GM12878 (cell line): ENCODE results near the gene MLXIP. TPM values are rescaled to one million over a fixed set of nuclear protein-coding genes. Genes with fewer than 3 reads are reported as not detected.

ENCODE experiments used
- ATAC-seq: fragments of 200-7000 bp; cut with Tn5 transposase; 3 replicates; pipeline ENCODE4 v1.9.1; 2020; ENCODE audit warnings: mild to moderate bottlenecking, moderate library complexity
- BruUV-seq: library from RNA; stranded (reverse); fragments of 400-500 nt; replicated peaks from 2 replicates; lab custom pipeline; 2021; lab: Mats Ljungman, UMichigan
- CTCF ChIA-PET: fragments of 300-600 bp; sonication (Branson Sonifier 250); formaldehyde crosslinking; extraction: SDS; loops from one replicate; lab custom pipeline; 2021; ENCODE audit warnings: inconsistent platforms; lab: Yijun Ruan, JAX
- POLR2A ChIA-PET: fragments of 350-600 bp; formaldehyde crosslinking; extraction: SDS; loops from one replicate; lab custom pipeline; 2021; ENCODE audit warnings: inconsistent platforms; lab: Charles Lee
- RAD21 ChIA-PET: fragments of 300-600 bp; sonication (Branson Sonifier 250); formaldehyde crosslinking; loops from one replicate; lab custom pipeline; 2023; ENCODE audit warnings: antibody characterized with exemption; ENCODE audit not compliant: unreplicated experiment; lab: Charles Lee
- SMC1A ChIA-PET: fragments of 300-600 bp; sonication (Branson Sonifier 250); formaldehyde crosslinking; loops from one replicate; lab custom pipeline; 2023; ENCODE audit not compliant: unreplicated experiment, uncharacterized antibody; lab: Charles Lee
- DNase-seq: peaks from one replicate; pipeline ENCODE4 v3.0.0-alpha.2; 2011; ENCODE audit warnings: low read depth, low spot score
- FAIRE-seq: peaks from 3 replicates; lab custom pipeline; 2011; peaks lifted over from hg19 to GRCh38; lab: Jason Lieb, UNC
- H2AFZ ChIP-seq: 2 replicates; pipeline ENCODE4 v1.6.0; 2011; ENCODE audit warnings: low read depth, low read length, control low read depth; ENCODE audit not compliant: control insufficient read depth
- H3K27ac ChIP-seq: 2 replicates; pipeline ENCODE4 v1.5.1; 2011; ENCODE audit warnings: control low read depth; ENCODE audit not compliant: control insufficient read depth, insufficient read depth
- H3K27me3 ChIP-seq, 2 experiments: replicated peaks in 1 of 2; 2 replicates each; pipeline versions ENCODE4 v1.6.0 to v1.6.1; 2011; ENCODE audit warnings: low read length in 1 of 2; ENCODE audit not compliant: control insufficient read depth in 2 of 2, insufficient read depth in 2 of 2
- H3K36me3 ChIP-seq, 2 experiments: 2 replicates each; pipeline ENCODE4 v1.5.1; 2011; ENCODE audit warnings: low read length in 1 of 2; ENCODE audit not compliant: control insufficient read depth in 2 of 2, insufficient read depth in 2 of 2
- H3K4me1 ChIP-seq: 2 replicates; pipeline ENCODE4 v1.6.1; 2011; ENCODE audit warnings: mild to moderate bottlenecking, low read length, moderate library complexity, mixed read lengths; ENCODE audit not compliant: control insufficient read depth, insufficient read depth
- H3K4me2 ChIP-seq: 2 replicates; pipeline ENCODE4 v1.6.0; 2011; ENCODE audit warnings: control low read depth; ENCODE audit not compliant: control insufficient read depth, insufficient read depth
- H3K4me3 ChIP-seq: fragments of 200-600 bp; sonication (generic); 2 replicates; pipeline ENCODE4 v1.5.1; 2016
- H3K79me2 ChIP-seq: 2 replicates; pipeline ENCODE4 v1.6.0; 2011; ENCODE audit warnings: low read length; ENCODE audit not compliant: control insufficient read depth, insufficient read depth
- H3K9ac ChIP-seq: 2 replicates; pipeline ENCODE4 v1.8.0; 2011; ENCODE audit warnings: low read length, control low read depth, mixed read lengths; ENCODE audit not compliant: control insufficient read depth, insufficient read depth
- H3K9me3 ChIP-seq: replicated peaks from 3 replicates; pipeline ENCODE4 v1.5.1; 2011; ENCODE audit warnings: mild to moderate bottlenecking, low read length; ENCODE audit not compliant: control insufficient read depth, insufficient read depth
- H4K20me1 ChIP-seq: 2 replicates; pipeline ENCODE4 v1.6.0; 2011; ENCODE audit not compliant: control insufficient read depth, insufficient read depth
- BRCA1 ChIP-seq: IDR thresholded peaks from 2 replicates; pipeline ENCODE4 v1.6.1; 2011; ENCODE audit warnings: low read depth, low read length, improper control_type of control experiment
- CHD1 ChIP-seq: IDR thresholded peaks from 2 replicates; pipeline ENCODE4 v1.6.1; 2012; ENCODE audit warnings: low read depth, low read length, improper control_type of control experiment
- DPF2 ChIP-seq: fragments of 450-650 bp; IDR thresholded peaks from 2 replicates; pipeline ENCODE4 v1.6.1; 2017; ENCODE audit warnings: mild to moderate bottlenecking
- EED ChIP-seq: sonication (generic); IDR thresholded peaks from 2 replicates; pipeline ENCODE4 v1.6.1; 2016; ENCODE audit warnings: antibody characterized with exemption, low read depth
- ETV6 ChIP-seq, 2 experiments: fragments of 450-650 bp in 1 of 2; IDR thresholded peaks in 1 of 2; conservative IDR thresholded peaks in 1 of 2; 2 replicates each; pipeline ENCODE4 v1.6.1; 2014; ENCODE audit warnings: antibody characterized with exemption in 1 of 2, borderline replicate concordance in 1 of 2, low read depth in 1 of 2, mild to moderate bottlenecking in 1 of 2, moderate library complexity in 1 of 2
- GATAD2B ChIP-seq: fragments of 450-650 bp; conservative IDR thresholded peaks from 2 replicates; pipeline ENCODE4 v1.6.1; 2017; ENCODE audit warnings: low read depth, mild to moderate bottlenecking, moderate library complexity
- HCFC1 ChIP-seq: fragments of 150-350 bp; IDR thresholded peaks from 2 replicates; pipeline ENCODE4 v1.6.1; 2014; ENCODE audit warnings: low read length
- IKZF1 ChIP-seq: fragments of 450-650 bp; conservative IDR thresholded peaks from 2 replicates; pipeline ENCODE4 v1.6.1; 2017; ENCODE audit warnings: antibody characterized with exemption, mild to moderate bottlenecking
- IKZF2 ChIP-seq, 2 experiments: fragments of 450-650 bp; IDR thresholded peaks; 2 replicates each; pipeline ENCODE4 v1.6.1; 2017; ENCODE audit warnings: mild to moderate bottlenecking in 2 of 2, moderate library complexity in 2 of 2
- IRF4 ChIP-seq: IDR thresholded peaks from 2 replicates; pipeline ENCODE4 v1.6.1; 2011; ENCODE audit warnings: low read depth, low read length
- JUNB ChIP-seq: IDR thresholded peaks from 2 replicates; pipeline ENCODE4 v1.6.1; 2016; ENCODE audit warnings: antibody characterized with exemption, mild to moderate bottlenecking
- KAT2A ChIP-seq: conservative IDR thresholded peaks from 2 replicates; pipeline ENCODE4 v1.6.1; 2011; ENCODE audit warnings: low read depth, low read length; ENCODE audit not compliant: control insufficient read depth
- NFYB ChIP-seq: IDR thresholded peaks from 2 replicates; pipeline ENCODE4 v1.6.1; 2011; ENCODE audit warnings: low read depth, mild to moderate bottlenecking, low read length, improper control_type of control experiment, moderate library complexity; ENCODE audit not compliant: insufficient read depth
- PKNOX1 ChIP-seq: fragments of 450-650 bp; IDR thresholded peaks from 2 replicates; pipeline ENCODE4 v1.6.1; 2016; ENCODE audit warnings: mild to moderate bottlenecking
- RUNX3 ChIP-seq: IDR thresholded peaks from 2 replicates; pipeline ENCODE4 v1.6.1; 2012; ENCODE audit warnings: low read length, inconsistent platforms
- SPI1 ChIP-seq: IDR thresholded peaks from 2 replicates; pipeline ENCODE4 v1.6.1; 2011; ENCODE audit warnings: low read depth, mild to moderate bottlenecking, low read length, moderate library complexity, borderline replicate concordance; ENCODE audit not compliant: insufficient read depth
- TCF7 ChIP-seq: IDR thresholded peaks from 2 replicates; pipeline ENCODE4 v1.6.1; 2014; ENCODE audit warnings: antibody characterized with exemption, borderline replicate concordance
- ZNF207 ChIP-seq: fragments of 450-650 bp; IDR thresholded peaks from 2 replicates; pipeline ENCODE4 v1.6.1; 2014; ENCODE audit warnings: antibody characterized with exemption, mild to moderate bottlenecking, borderline replicate concordance
- WGBS: methylation state at CpG from one replicate; pipeline ENCODE4 v1.1.6; 2016; ENCODE audit warnings: low lambda C conversion rate; ENCODE audit not compliant: insufficient replicate concordance, insufficient coverage; ENCODE audit errors: missing lambda C conversion rate; 5-methylcytosine and 5-hydroxymethylcytosine counted together
- in situ Hi-C: fragments of 300-500 bp; cut with MboI; formaldehyde crosslinking; loops from 9 replicates; pipeline ENCODE4 v1.14.3; 2018; ENCODE audit warnings: mixed read lengths
- intact Hi-C: fragments of 100-400 bp; cut with micrococcal nuclease; formaldehyde crosslinking; loops from one replicate; pipeline ENCODE4 v1.14.2; 2022; ENCODE audit not compliant: unreplicated experiment
- polyA plus RNA-seq, 11 experiments: library from polyadenylated mRNA; depleted of rRNA in 4 of 11; unstranded in 6 of 11; stranded (reverse) in 5 of 11; fragments of >200 nt; fragmentation: Nextera tagmentation in 4 of 11; fragmentation: Illumina TruSeq in 1 of 11; extraction: Ambion mirVana in 4 of 11; extraction: Trizol in 1 of 11; gene quantifications; 1 replicate in 1 of 11; 2 replicates in 10 of 11; pipeline versions ENCODE4 v1.2.1 to v1.2.3, GENCODE V29; 2011 to 2016; ENCODE audit warnings: inconsistent platforms in 2 of 11, missing spikeins in 2 of 11, low read depth in 1 of 11
- total RNA-seq, 4 experiments: library from RNA; depleted of rRNA in 3 of 4; stranded (reverse); fragments of >200 nt in 3 of 4; fragmentation: Illumina TruSeq in 1 of 4; extraction: Trizol in 1 of 4; gene quantifications; 2 replicates each; pipeline versions ENCODE4 v1.2.1 to v1.2.3, GENCODE V29; 2013 to 2021

Gene MLXIP
- total and polyA plus RNA-seq, 10 of the 15 experiments (the other 5 are each of a cell fraction or from before 2014, with no cell fraction given), result 1.1 to 23.7 (median 7.0) TPM

- TF ChIP-seq GATAD2B (no peak), RUNX3 (peak; percentile 48; the same call in 1 of the 2 replicates), PKNOX1 (0 out of 2 replicates have a peak, but pooled peaks have one; percentile 9), DPF2 (peak; percentile 36; the same call in 1 of the 2 replicates), TCF7 (peak; percentile 54; the same call in 1 of the 2 replicates), JUNB (peak; percentile 47), BRCA1 (no peak), ETV6 (conservative IDR thresholded peaks at IDR 0.05 in 1 of 2, IDR thresholded peaks at IDR 0.05 in 1 of 2; ENCODE audit: borderline replicate concordance in 1 of 2, low read depth in 1 of 2) (no peak), IRF4 (peak; percentile 59; the same call in 1 of the 2 replicates), CHD1 (no peak), KAT2A (no peak), HCFC1 (no peak), IKZF1 (peak; percentile 53), EED (peak; percentile 85), SPI1 (peak; percentile 70), ZNF207 (no peak), IKZF2 (IDR thresholded peaks at IDR 0.05) (peak; percentile 32 to 48; a peak in 3 of 4 replicates), NFYB (no peak)
- TF ChIP-seq, all 136 proteins: peak for 10
- Histone ChIP-seq H3K4me1 (peaks cover 29% of the 10 kb centered on the region), H2AFZ (no peak overlapping the region), H3K4me2 (peak overlapping the region; percentile 41; the same call in 1 of the 2 replicates), H3K27me3 (no peaks in the 10 kb centered on the region), H3K9me3 (no peaks in the 10 kb centered on the region), H3K9ac (no peak overlapping the region), H4K20me1 (no peaks in the 10 kb centered on the region), H3K36me3 (no peaks in the 10 kb centered on the region), H3K27ac (no peak overlapping the region), H3K79me2 (no peaks in the 10 kb centered on the region; the same call in 1 of the 2 replicates), H3K4me3 (no peak overlapping the region)
- WGBS, result 59% methylated on average over 10 of the region's 10 CpGs
- ATAC-seq, result no peak
- FAIRE-seq, result peak; percentile 57
- BruUV-seq, result no TSS peak
- ChIA-PET CTCF (interaction anchor here (1.4 kb wide), 1 partner anchor 46 kb away, joined by 4 read pairs; no protein-coding TSS in a partner anchor), SMC1A (no interaction called here), RAD21 (no interaction called here), POLR2A (no interaction called here)
- intact Hi-C loops, result no loop called here
- in situ Hi-C loops, result no loop called here
- no peak for DNase-seq
Observed at GRCh38 chr12:122076743-122077495, 1.6 kb upstream of the MLXIP start.
